Neural progenitor cell (in vitro differentiated cells): ENCODE results near the gene ZNF343.
"Not testable (repeated sequence)": the region's sequence is repeated elsewhere in the genome, so short reads cannot be mapped to it uniquely, and the experiment has no call there.

Source experiments
- EZH2 ChIP-seq: fragments of 200-600 bp; sonication (generic); IDR thresholded peaks from 2 replicates; pipeline ENCODE4 v1.6.1; 2017; ENCODE audit warnings: antibody characterized with exemption, mild to moderate bottlenecking, moderate library complexity
- EZH2phosphoT487 ChIP-seq: fragments of 200-600 bp; sonication (generic); IDR thresholded peaks from 2 replicates; pipeline ENCODE4 v1.6.1; 2017; ENCODE audit warnings: antibody characterized with exemption
- TF ChIP-seq, protein P1 (sequence below): fragments of 200-600 bp; sonication (generic); IDR thresholded peaks from 2 replicates; pipeline ENCODE4 v1.5.1; 2017; ENCODE audit warnings: antibody characterized with exemption, mild to moderate bottlenecking

DNA sequence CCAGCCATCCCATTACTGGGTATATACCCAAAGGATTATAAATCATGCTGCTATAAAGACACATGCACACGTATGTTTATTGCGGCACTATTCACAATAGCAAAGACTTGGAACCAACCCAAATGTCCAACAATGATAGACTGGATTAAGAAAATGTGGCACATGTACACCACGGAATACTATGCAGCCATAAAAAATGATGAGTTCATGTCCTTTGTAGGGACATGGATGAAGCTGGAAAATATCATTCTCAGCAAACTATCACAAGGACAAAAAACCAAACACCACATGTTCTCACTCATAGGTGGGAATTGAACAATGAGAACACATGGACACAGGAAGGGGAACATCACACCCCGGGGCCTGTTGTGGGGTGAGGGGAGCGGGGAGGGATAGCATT lies 2.3 kb downstream of the ZNF343 start:
- TF ChIP-seq, protein P1, sequence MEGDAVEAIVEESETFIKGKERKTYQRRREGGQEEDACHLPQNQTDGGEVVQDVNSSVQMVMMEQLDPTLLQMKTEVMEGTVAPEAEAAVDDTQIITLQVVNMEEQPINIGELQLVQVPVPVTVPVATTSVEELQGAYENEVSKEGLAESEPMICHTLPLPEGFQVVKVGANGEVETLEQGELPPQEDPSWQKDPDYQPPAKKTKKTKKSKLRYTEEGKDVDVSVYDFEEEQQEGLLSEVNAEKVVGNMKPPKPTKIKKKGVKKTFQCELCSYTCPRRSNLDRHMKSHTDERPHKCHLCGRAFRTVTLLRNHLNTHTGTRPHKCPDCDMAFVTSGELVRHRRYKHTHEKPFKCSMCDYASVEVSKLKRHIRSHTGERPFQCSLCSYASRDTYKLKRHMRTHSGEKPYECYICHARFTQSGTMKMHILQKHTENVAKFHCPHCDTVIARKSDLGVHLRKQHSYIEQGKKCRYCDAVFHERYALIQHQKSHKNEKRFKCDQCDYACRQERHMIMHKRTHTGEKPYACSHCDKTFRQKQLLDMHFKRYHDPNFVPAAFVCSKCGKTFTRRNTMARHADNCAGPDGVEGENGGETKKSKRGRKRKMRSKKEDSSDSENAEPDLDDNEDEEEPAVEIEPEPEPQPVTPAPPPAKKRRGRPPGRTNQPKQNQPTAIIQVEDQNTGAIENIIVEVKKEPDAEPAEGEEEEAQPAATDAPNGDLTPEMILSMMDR = not testable (repeated sequence)
- not testable (repeated sequence) for TF ChIP-seq EZH2, EZH2phosphoT487
